Effector memory CD4-positive, alpha-beta T cell (primary cell): Measurements from ENCODE around the gene TBC1D3H.
"Not testable (repeated sequence)": the region's sequence is repeated elsewhere in the genome, so short reads cannot be mapped to it uniquely, and the experiment has no call there.

Source experiments
- DNase-seq, 3 donors: peaks; one replicate each; pipeline ENCODE4 v3.0.0-alpha.2; 2020
- H3K27ac ChIP-seq: 2 replicates; pipeline ENCODE4 v1.7.0; 2013; ENCODE audit warnings: mild to moderate bottlenecking, low read length, moderate library complexity; ENCODE audit not compliant: insufficient read depth, poor library complexity, severe bottlenecking
- H3K27me3 ChIP-seq: replicated peaks from 2 replicates; pipeline ENCODE4 v1.7.0; 2013; ENCODE audit warnings: mild to moderate bottlenecking, low read length; ENCODE audit not compliant: insufficient read depth, control insufficient read depth, poor library complexity, severe bottlenecking
- H3K36me3 ChIP-seq: 2 replicates; pipeline ENCODE4 v1.7.0; 2013; ENCODE audit warnings: mild to moderate bottlenecking, low read length, moderate library complexity; ENCODE audit not compliant: control insufficient read depth, insufficient read depth
- H3K4me1 ChIP-seq: 2 replicates; pipeline ENCODE4 v1.7.0; 2013; ENCODE audit warnings: low read length, mild to moderate bottlenecking; ENCODE audit not compliant: control insufficient read depth, insufficient read depth, poor library complexity, severe bottlenecking
- H3K4me3 ChIP-seq: 2 replicates; pipeline ENCODE4 v1.7.0; 2013; ENCODE audit warnings: low read length, low read depth, mild to moderate bottlenecking; ENCODE audit not compliant: insufficient read depth, poor library complexity, severe bottlenecking
- H3K9me3 ChIP-seq: 2 replicates; pipeline ENCODE4 v1.7.0; 2013; ENCODE audit warnings: mild to moderate bottlenecking, low read length, moderate library complexity; ENCODE audit not compliant: control insufficient read depth
- total RNA-seq, 3 donors: gene quantifications; one replicate each; lab custom pipeline; 2026; lab: John Stamatoyannopoulos, UW

TBC1D3H gene
- 0 reads per million in 3 donors for total RNA-seq

DNA sequence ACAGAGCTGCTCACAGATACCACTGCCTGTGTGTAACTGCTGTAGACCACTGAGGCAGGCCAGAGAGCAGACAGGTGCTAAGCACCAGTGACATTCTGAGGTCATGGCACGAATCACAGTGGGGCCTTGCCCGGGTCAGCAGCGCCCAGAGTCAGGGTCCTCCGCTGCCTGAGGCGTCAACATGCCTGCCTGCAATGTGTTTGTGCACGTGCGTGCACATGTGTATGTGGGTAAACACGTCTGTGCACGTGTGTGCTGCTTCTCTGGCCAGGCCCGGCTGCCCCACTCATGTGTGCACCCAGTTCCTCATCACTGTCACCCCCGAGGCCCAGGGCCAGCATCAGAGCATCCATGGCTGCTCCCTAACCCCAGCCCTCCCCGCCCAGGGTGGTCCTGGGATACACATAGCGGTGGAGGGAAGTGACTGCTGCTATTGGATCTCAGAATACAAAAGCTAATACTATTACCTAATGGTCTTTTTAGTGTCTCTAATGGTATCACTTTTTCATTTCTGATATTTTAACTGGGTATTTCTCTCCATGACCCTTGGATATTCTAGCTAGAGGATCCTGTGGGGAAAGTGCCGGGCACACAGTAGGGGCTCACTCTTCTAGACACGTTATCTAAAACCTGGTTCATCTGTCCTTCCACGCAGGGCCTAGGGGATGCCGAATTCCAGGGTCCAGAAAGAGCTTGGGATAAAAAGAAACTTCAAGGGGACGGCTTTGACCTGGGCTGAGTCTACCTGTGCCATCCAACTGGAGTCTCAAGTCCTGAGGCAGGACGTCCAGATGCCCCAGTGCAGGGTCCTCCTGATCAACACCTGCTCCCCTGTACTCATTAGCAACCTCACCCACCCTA is at the start of gene TBC1D3H:
TSS of gene TBC1D3H (minus strand) at position 51 of the 861 bp plus-strand sequence. CDS start 1,540 bp downstream, outside the sequence.
- not testable (repeated sequence) for H3K4me3 ChIP-seq, DNase-seq, H3K27ac ChIP-seq, H3K27me3 ChIP-seq, H3K36me3 ChIP-seq, H3K9me3 ChIP-seq, H3K4me1 ChIP-seq

- not testable (repeated sequence) for H3K4me1 ChIP-seq, H3K4me3 ChIP-seq, H3K9me3 ChIP-seq, H3K27ac ChIP-seq, DNase-seq, H3K36me3 ChIP-seq, H3K27me3 ChIP-seq
Measured at GRCh38 chr17:36428891-36429290, 40.7 kb upstream of the TBC1D3H start.

- H3K27ac ChIP-seq, H3K27me3 ChIP-seq, H3K4me3 ChIP-seq, H3K9me3 ChIP-seq, H3K36me3 ChIP-seq, DNase-seq, H3K4me1 ChIP-seq: not testable (repeated sequence)
Measured at GRCh38 chr17:36415180-36415941, 27.1 kb upstream of the TBC1D3H start.

- not testable (repeated sequence) for H3K9me3 ChIP-seq, H3K36me3 ChIP-seq, H3K4me3 ChIP-seq, H3K4me1 ChIP-seq, DNase-seq, H3K27me3 ChIP-seq, H3K27ac ChIP-seq
Measured at GRCh38 chr17:36390943-36391645, 2.9 kb upstream of the TBC1D3H start.

DNA sequence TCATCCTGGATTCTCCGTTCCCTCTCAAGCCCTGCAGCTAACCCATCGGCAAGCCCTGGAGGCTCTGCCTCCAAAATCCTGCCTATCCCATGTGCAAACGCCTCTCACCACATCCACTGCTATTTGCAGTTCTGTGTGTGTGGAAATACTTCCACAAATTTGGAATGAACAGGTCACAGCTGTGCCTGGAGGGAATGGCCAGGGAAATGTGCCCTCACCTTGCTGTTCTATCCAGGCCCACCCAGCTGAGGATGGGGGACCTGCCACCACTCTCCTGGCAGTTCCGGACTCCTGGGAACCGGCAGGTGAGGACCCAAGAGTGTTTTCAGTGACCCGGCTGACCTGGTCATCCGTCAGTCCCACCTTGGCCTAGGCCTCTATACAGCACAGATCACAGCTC is 12.3 kb downstream of the TBC1D3H start:
- H3K36me3 ChIP-seq, H3K27ac ChIP-seq, DNase-seq, H3K4me3 ChIP-seq, H3K4me1 ChIP-seq, H3K27me3 ChIP-seq, H3K9me3 ChIP-seq: not testable (repeated sequence)

GRCh38 chr17:36362496-36362895 is 25.7 kb downstream of the TBC1D3H start:
- not testable (repeated sequence) for H3K27ac ChIP-seq, H3K36me3 ChIP-seq, H3K4me3 ChIP-seq, H3K4me1 ChIP-seq, H3K27me3 ChIP-seq, DNase-seq, H3K9me3 ChIP-seq
